ENCODE results near the gene CCAR1.

- TF ChIP-seq CTCF (IDR thresholded peaks at IDR 0.05) (no peak), ZFX (IDR thresholded peaks at IDR 0.05; ENCODE audit: borderline replicate concordance) (no peak)
Observed at GRCh38 chr10:68727146-68727545, 6.1 kb downstream of the CCAR1 start.

All from 22Rv1 (cell line).